Progenitor cell of endocrine pancreas (in vitro differentiated cells): ENCODE results near the gene TNFRSF11A. TPM values are rescaled to one million over a fixed set of nuclear protein-coding genes. Genes with fewer than 3 reads are reported as not detected.
A peak's percentile ranks its signal among the peaks of the same experiment; 100 is the strongest.

Source experiments
- DNase-seq: peaks from one replicate; pipeline ENCODE4 v3.0.0; 2021; ENCODE audit warnings: low spot score; ENCODE audit not compliant: unreplicated experiment
- H3K27ac Mint-ChIP-seq: 2 replicates; pipeline ENCODE4 v1.8.0; 2021; ENCODE audit warnings: mild to moderate bottlenecking, moderate library complexity, mixed read lengths
- H3K27me3 Mint-ChIP-seq: 2 replicates; pipeline ENCODE4 v1.8.0; 2021; ENCODE audit warnings: mixed read lengths
- H3K36me3 Mint-ChIP-seq: 2 replicates; pipeline ENCODE4 v1.8.0; 2022; ENCODE audit warnings: mixed read lengths; ENCODE audit not compliant: insufficient read depth
- H3K4me1 Mint-ChIP-seq: 2 replicates; pipeline ENCODE4 v1.8.0; 2021; ENCODE audit warnings: low read depth, mixed read lengths
- H3K4me3 Mint-ChIP-seq: 2 replicates; pipeline ENCODE4 v1.8.0; 2021; ENCODE audit warnings: low read depth, mild to moderate bottlenecking, moderate library complexity, mixed read lengths
- H3K9me3 Mint-ChIP-seq: 2 replicates; pipeline ENCODE4 v1.8.0; 2021; ENCODE audit warnings: low read depth, mixed read lengths
- total RNA-seq: library from RNA; stranded (reverse); gene quantifications from 2 replicates; pipeline ENCODE4 v1.2.1, GENCODE V29; 2021
- TF ChIP-seq, protein P1 (sequence below): fragments of 200-600 bp; sonication (generic); IDR thresholded peaks from one replicate; pipeline ENCODE4 v1.5.0; 2021; ENCODE audit warnings: antibody characterized with exemption, mild to moderate bottlenecking; ENCODE audit not compliant: unreplicated experiment

The TNFRSF11A gene
- total RNA-seq, 1 donor from 2014 or later: 0.43 TPM

DNA sequence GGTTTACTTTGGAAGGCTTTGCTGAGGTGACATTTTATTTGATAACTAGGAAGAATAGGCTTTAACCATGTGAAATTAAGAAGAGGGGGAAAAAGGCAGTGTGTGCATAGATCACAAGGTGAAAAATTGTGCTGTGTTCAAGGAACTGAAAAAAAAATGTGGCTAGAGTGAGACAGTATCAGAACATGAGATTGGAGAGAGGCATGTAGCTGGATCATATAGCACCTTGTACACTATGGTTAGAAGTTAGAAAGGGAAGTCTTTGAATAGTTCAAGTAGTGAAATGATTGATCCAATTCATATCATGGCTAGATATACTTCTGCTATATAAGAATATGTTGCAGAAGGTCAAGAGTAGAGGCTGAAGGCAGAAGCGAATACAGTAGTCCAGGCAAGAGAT is 12.3 kb upstream of the TNFRSF11A start:
- Mint-ChIP-seq H3K27me3 (no peaks in the 10 kb centered on the region), H3K36me3 (peaks cover 9% of the 10 kb centered on the region), H3K4me1 (no peaks in the 10 kb centered on the region), H3K9me3 (no peaks in the 10 kb centered on the region), H3K4me3 (no peak overlapping the region), H3K27ac (no peak overlapping the region)
- no peak for DNase-seq
- TF ChIP-seq, protein P1, sequence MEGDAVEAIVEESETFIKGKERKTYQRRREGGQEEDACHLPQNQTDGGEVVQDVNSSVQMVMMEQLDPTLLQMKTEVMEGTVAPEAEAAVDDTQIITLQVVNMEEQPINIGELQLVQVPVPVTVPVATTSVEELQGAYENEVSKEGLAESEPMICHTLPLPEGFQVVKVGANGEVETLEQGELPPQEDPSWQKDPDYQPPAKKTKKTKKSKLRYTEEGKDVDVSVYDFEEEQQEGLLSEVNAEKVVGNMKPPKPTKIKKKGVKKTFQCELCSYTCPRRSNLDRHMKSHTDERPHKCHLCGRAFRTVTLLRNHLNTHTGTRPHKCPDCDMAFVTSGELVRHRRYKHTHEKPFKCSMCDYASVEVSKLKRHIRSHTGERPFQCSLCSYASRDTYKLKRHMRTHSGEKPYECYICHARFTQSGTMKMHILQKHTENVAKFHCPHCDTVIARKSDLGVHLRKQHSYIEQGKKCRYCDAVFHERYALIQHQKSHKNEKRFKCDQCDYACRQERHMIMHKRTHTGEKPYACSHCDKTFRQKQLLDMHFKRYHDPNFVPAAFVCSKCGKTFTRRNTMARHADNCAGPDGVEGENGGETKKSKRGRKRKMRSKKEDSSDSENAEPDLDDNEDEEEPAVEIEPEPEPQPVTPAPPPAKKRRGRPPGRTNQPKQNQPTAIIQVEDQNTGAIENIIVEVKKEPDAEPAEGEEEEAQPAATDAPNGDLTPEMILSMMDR: no peak

DNA sequence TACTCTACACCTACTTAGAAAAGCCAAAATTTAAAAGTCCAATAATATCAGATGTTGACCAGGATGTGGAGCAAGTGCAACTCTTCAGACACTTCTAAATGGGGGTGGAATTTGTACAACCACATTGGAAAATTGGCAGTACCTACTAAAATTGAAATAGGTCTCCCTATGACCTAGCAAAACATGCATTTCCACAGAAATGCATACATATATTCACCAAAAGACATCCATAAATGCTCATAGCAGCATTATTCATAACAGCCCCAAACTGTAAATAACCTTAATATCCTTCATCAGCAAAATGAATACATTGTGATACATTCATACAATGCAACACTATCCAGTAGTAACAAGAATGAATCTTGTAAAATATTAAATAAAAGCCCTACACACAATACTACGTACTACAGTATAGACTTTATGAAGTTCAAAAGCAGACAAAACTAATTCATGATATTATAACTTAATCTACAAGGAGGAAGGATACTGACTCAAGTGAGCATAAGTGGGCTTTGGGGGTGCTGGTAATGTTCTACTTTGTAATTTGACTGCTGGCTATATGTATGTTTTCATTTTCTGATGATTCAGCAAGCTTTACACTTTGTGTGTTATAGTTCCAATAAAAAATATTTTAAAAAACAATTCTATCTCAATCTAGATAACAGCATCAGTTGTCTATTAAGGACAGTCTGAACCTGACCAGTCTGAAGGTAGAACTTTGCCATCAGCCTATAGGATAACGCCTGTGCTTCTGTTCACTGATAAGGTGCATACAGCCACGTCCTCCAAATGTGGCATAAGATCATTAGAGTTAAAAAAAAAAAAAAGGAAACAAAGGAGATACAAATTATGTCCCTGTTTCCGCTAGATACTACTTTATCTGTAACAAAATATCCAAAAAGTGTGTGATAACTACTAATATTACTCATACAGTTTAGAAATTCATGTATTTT is 6.6 kb upstream of the TNFRSF11A start:
- TF ChIP-seq, protein P1: no peak
- H3K36me3 Mint-ChIP-seq: no peaks in the 10 kb centered on the region
- H3K27me3 Mint-ChIP-seq: peaks cover 22% of the 10 kb centered on the region
- H3K27ac Mint-ChIP-seq: no peak overlapping the region
- no peak overlapping the region for H3K4me3 Mint-ChIP-seq
- H3K9me3 Mint-ChIP-seq: no peaks in the 10 kb centered on the region
- DNase-seq: no peak
- no peaks in the 10 kb centered on the region for H3K4me1 Mint-ChIP-seq

DNA sequence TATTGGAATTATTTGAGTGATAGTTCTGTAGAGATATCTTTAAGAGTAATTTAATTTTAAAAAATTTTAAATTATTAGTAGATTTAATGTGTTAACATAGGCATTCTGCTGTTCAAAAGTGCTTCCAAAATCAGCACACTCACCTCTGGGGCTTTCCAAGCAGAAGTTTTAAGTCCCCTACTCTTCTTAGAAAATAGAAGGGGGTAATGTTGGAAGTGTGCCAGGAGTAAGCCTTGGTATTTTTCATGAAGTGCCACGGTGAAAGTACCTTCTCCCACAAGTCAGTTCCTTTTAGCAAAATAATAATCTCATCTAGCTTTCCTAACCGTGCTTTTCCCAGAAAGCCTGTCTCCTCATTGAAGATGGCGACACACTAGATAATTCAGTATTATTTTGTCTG is 3.9 kb upstream of the TNFRSF11A start:
- H3K9me3 Mint-ChIP-seq: no peaks in the 10 kb centered on the region
- H3K36me3 Mint-ChIP-seq: no peaks in the 10 kb centered on the region
- H3K27ac Mint-ChIP-seq: no peak overlapping the region
- H3K27me3 Mint-ChIP-seq: peaks cover 41% of the 10 kb centered on the region
- TF ChIP-seq, protein P1: no peak
- H3K4me1 Mint-ChIP-seq: peaks cover 7% of the 10 kb centered on the region
- H3K4me3 Mint-ChIP-seq: no peak overlapping the region
- DNase-seq: no peak

DNA sequence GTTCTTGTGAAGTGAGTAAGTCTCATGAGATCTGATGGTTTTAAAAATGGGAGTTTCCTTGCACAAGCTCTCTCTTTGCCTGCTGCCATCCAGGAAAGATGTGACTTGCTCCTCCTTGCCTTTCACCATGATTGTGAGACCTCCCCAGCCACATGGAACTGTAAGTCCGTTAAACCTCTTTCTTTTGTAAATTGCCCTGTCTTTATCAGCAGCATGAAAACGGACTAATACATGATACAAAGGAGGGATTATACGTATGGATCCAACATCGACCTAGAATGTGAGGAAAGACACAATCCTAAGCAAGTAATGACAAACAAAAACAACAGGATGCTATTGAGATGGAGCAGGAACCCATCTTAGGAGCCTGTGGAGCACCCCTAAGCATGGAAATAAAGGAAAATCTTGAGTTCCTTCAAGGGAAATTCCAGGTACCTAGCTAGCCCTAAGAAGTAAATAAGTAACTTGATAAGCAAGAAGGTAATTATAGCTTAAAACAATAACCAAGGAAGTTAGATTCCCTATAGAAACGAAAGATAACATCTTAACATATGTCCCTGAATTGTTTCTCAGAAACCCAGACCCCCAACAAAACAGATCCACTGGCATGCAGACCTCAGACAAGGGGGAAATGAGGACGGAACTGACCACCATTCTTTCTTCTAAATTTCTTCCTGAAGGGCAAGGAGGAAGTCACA is 1.5 kb upstream of the TNFRSF11A start:
- TF ChIP-seq, protein P1: no peak
- Mint-ChIP-seq H3K27ac (no peak overlapping the region), H3K36me3 (no peaks in the 10 kb centered on the region), H3K9me3 (no peaks in the 10 kb centered on the region), H3K27me3 (peaks cover 63% of the 10 kb centered on the region), H3K4me1 (peaks cover 11% of the 10 kb centered on the region), H3K4me3 (no peak overlapping the region)
- DNase-seq: no peak

DNA sequence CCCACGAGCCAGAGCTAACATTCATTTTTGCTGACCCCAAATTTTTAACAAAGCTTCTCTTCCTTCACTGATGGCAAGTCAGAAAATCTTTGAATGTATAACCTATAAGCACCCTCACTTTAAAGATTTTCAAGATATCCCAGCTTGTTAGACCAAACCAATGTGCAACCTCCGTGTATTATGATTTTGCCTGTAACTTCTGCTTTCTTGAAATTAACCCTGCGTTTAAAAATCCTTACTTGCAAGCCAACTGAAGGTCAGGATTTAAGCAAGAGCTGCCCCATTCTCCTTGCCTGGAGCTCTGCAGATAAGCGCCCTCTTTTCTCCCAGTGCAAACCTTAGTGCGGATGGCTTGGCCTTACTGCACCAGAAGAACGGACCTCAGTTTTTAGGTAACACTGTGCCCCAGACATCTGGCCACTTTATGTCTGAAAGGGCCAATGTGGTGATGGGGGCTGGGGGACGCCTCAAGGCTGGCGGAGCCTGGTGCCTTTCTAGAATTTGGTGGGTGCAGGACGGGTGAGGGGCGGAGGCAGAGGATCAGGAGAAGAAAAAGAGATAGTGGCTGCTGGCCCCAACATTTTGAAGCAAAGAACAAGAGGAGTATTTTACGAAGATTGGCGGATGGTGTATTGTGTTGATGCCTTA is 805 bp upstream of the TNFRSF11A start:
- DNase-seq: no peak
- H3K27me3 Mint-ChIP-seq: peaks cover 70% of the 10 kb centered on the region
- TF ChIP-seq, protein P1: no peak

More for the DNA sequence above, 805 bp upstream of the TNFRSF11A start:
- Mint-ChIP-seq H3K9me3 (no peaks in the 10 kb centered on the region), H3K4me1 (peaks cover 11% of the 10 kb centered on the region), H3K4me3 (peak overlapping the region; percentile 70), H3K36me3 (no peaks in the 10 kb centered on the region), H3K27ac (peak overlapping the region; percentile 91)
